Measurements from ENCODE around the gene CH25H. TPM values are rescaled to one million over a fixed set of nuclear protein-coding genes. Genes with fewer than 3 reads are reported as not detected.

CH25H gene
- polyA plus RNA-seq, 1 donor (not counting 4 experiments of a cell fraction or from before 2014, with no cell fraction given), result 0.37 TPM

DNA sequence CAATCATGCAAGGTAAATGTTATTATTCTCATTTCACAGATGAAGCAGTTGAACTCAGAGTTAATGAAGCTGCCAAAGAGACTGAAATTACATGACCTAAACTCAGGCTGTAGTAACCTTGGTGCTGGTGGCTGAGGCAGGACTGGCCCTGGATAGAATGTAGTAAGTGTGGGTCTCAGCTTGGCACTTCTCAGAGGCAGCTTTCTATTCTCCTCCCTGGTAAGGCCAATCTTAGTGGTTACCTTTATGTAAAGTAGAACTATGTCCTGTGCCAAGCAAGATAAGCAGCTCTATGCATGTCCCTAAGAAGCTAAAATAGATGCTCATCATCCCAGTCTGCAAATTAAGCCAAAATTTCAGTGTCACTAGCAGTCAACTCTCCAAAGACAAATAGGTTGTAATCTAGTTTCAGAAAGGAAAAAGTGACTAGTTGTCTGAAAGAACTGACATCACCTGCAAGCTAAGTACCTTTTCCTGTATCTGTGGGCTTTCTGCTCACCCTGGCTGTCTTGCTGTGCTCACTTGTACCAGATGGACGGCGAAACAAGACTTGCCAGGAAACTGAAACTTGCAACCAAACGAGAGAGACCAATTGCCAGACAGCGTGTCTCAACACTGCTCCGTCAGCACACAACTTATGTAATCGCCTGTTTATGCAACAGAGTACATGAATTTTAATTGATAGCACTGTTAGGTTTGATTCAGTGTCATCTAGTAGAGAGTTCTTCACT lies 43.7 kb downstream of the CH25H start:
- no peaks in the 10 kb centered on the region for H3K79me2 ChIP-seq (ENCODE audit: control insufficient read depth, insufficient read depth, low read length)
- peaks cover 15% of the 10 kb centered on the region for H3K4me1 ChIP-seq (ENCODE audit: control insufficient read depth, extremely low read depth, insufficient read depth, low read length)
- DNase-seq (ENCODE audit: low read depth, low spot score) (no peak), FAIRE-seq (peak; percentile 75)
- peak overlapping the region; percentile 86 for H2AFZ ChIP-seq (ENCODE audit: control insufficient read depth, low read length)
- H3K9ac ChIP-seq (ENCODE audit: control insufficient read depth, extremely low read depth, insufficient read depth, low read length), result no peak overlapping the region
- dilution Hi-C loops (cut with MboI; ENCODE audit: extremely low pct_ligation_motif_present, low sequenced_read_pairs), result no loop called here
- H3K9me3 ChIP-seq (ENCODE audit: control insufficient read depth, low read depth, low read length), result no peaks in the 10 kb centered on the region
- no peaks in the 10 kb centered on the region for H3K36me3 ChIP-seq (ENCODE audit: control insufficient read depth in 2 of 2, extremely low read depth in 1 of 2, insufficient read depth in 2 of 2, low read length in 2 of 2)
- H4K20me1 ChIP-seq (ENCODE audit: control insufficient read depth, extremely low read depth, insufficient read depth, low read length), result no peaks in the 10 kb centered on the region
- TF ChIP-seq EZH2 (IDR thresholded peaks at IDR 0.05; ENCODE audit: low read length), result no peak
- TF ChIP-seq, protein P1, sequence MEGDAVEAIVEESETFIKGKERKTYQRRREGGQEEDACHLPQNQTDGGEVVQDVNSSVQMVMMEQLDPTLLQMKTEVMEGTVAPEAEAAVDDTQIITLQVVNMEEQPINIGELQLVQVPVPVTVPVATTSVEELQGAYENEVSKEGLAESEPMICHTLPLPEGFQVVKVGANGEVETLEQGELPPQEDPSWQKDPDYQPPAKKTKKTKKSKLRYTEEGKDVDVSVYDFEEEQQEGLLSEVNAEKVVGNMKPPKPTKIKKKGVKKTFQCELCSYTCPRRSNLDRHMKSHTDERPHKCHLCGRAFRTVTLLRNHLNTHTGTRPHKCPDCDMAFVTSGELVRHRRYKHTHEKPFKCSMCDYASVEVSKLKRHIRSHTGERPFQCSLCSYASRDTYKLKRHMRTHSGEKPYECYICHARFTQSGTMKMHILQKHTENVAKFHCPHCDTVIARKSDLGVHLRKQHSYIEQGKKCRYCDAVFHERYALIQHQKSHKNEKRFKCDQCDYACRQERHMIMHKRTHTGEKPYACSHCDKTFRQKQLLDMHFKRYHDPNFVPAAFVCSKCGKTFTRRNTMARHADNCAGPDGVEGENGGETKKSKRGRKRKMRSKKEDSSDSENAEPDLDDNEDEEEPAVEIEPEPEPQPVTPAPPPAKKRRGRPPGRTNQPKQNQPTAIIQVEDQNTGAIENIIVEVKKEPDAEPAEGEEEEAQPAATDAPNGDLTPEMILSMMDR (optimal IDR thresholded peaks at IDR 0.05 in 1 of 3, IDR thresholded peaks at IDR 0.05 in 1 of 3, conservative IDR thresholded peaks at IDR 0.05 in 1 of 3; ENCODE audit: extremely low read depth in 1 of 3, insufficient read depth in 2 of 3, low read length in 3 of 3), result no peak
- no peaks in the 10 kb centered on the region for H3K27me3 ChIP-seq (ENCODE audit: control insufficient read depth, extremely low read depth, insufficient read depth, low read length)
- H3K4me3 ChIP-seq (ENCODE audit: control insufficient read depth in 2 of 3, extremely low read depth in 1 of 3, insufficient read depth in 2 of 3, low read depth in 1 of 3, low read length in 3 of 3), result peak overlapping the region in 2 of 3 experiments; percentile 22 to 39
- peak overlapping the region; percentile 80 for H3K4me2 ChIP-seq (ENCODE audit: control insufficient read depth, extremely low read depth, insufficient read depth, low read depth, low read length)
- no peak overlapping the region for H3K27ac ChIP-seq (ENCODE audit: control insufficient read depth, insufficient read depth, low read length)
- H3K9me1 ChIP-seq (ENCODE audit: control insufficient read depth, extremely low read depth, insufficient read depth, low read length), result no peaks in the 10 kb centered on the region

DNA sequence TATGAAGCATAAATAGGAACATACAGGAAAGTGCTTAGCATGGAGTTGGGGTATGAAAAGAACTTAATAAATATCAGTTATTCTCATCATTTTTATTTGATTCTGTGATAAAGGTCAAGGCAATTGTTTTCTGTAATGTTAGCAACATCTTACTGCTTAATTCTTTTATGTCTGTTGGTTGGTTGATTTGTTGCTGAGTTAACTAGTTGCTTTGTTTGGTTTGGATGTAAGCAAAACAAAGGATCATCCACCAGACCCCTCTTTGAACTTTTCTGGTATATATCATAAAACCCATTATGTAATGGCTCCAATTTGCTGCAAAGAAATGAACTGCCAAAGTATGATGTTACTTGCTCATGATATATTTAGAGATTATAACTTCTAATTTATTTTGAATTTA lies 44.5 kb downstream of the CH25H start:
- no peak overlapping the region for H3K27ac ChIP-seq (ENCODE audit: control insufficient read depth, insufficient read depth, low read length)

More for the DNA sequence above, 44.5 kb downstream of the CH25H start:
- Histone ChIP-seq H3K4me1 (ENCODE audit: control insufficient read depth, extremely low read depth, insufficient read depth, low read length) (peaks cover 15% of the 10 kb centered on the region), H3K36me3 (ENCODE audit: control insufficient read depth in 2 of 2, extremely low read depth in 1 of 2, insufficient read depth in 2 of 2, low read length in 2 of 2) (no peaks in the 10 kb centered on the region), H3K79me2 (ENCODE audit: control insufficient read depth, insufficient read depth, low read length) (no peaks in the 10 kb centered on the region), H3K9me1 (ENCODE audit: control insufficient read depth, extremely low read depth, insufficient read depth, low read length) (no peaks in the 10 kb centered on the region), H3K9ac (ENCODE audit: control insufficient read depth, extremely low read depth, insufficient read depth, low read length) (no peak overlapping the region), H3K9me3 (ENCODE audit: control insufficient read depth, low read depth, low read length) (no peaks in the 10 kb centered on the region), H3K4me2 (ENCODE audit: control insufficient read depth, extremely low read depth, insufficient read depth, low read depth, low read length) (no peak overlapping the region), H2AFZ (ENCODE audit: control insufficient read depth, low read length) (no peak overlapping the region), H4K20me1 (ENCODE audit: control insufficient read depth, extremely low read depth, insufficient read depth, low read length) (no peaks in the 10 kb centered on the region), H3K4me3 (ENCODE audit: control insufficient read depth in 2 of 3, extremely low read depth in 1 of 3, insufficient read depth in 2 of 3, low read depth in 1 of 3, low read length in 3 of 3) (no peak overlapping the region), H3K27me3 (ENCODE audit: control insufficient read depth, extremely low read depth, insufficient read depth, low read length) (no peaks in the 10 kb centered on the region)
- DNase-seq (ENCODE audit: low read depth, low spot score) (no peak), FAIRE-seq (no peak)
- dilution Hi-C loops (cut with MboI; ENCODE audit: extremely low pct_ligation_motif_present, low sequenced_read_pairs), result no loop called here
- TF ChIP-seq EZH2 (IDR thresholded peaks at IDR 0.05; ENCODE audit: low read length), result no peak
